ENCODE measurements around the gene MRPS15.

GRCh38 chr1:36453051-36453450 lies 11.1 kb downstream of the MRPS15 start:
- TF ChIP-seq CTCF (IDR thresholded peaks at IDR 0.05; ENCODE audit: insufficient read depth, low read depth, low read length) (no peak), EZH2 (IDR thresholded peaks at IDR 0.05; ENCODE audit: insufficient read depth, low read length) (no peak)
